Fibroblast of skin of left biceps (primary cell): ENCODE results near the gene SPIB.
"Not testable (repeated sequence)": the region's sequence is repeated elsewhere in the genome, so short reads cannot be mapped to it uniquely, and the experiment has no call there.

Experiments
- DNase-seq, 2 experiments: peaks; one replicate each; pipeline ENCODE4 v3.0.0-alpha.2; 2013; ENCODE audit warnings: low read depth in 2 of 2

Gene SPIB

DNA sequence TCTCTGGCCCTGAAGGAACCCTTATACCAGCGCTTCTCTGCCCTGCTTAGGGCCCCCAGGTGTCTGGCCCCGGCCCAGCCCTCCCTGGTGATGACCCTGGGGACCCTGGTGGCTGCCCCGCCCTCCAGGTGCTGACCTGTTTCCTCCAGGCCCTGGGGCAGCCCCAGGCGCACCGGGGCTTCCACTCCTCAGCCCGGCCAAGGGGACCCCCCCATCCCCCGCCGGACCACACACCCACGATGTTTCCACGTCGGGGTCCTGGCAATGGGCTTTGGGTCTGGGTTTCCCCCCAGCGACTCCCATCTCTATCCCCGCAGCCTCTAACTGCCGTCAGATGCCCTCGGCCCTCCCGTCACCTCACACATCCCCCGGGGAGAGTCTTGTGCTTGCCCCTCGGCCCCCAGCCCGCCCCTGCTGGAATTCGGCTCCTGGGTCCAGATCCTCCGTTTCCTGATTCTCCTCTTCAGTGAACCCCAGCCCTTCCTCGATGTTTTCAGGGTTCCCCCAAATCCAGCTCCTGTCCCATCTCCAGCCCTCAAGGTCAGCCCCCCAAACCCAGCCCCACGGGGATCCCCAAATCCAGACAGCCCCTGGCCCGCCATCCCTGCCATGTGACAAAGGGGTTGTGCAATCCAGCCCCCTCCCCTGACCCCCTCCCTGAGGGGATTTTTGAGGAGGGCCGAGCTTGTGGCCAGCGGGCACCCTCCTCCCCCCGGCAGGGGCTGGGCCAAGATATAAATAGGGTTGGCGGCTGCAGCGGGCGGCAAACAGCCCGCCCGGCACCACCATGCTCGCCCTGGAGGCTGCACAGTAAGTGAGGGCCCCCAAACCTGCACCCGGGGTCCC lies at the start of gene SPIB:
SPIB (plus strand) TSS at position 763 of the 846 bp plus-strand sequence; CDS start at position 788, 25 bp downstream.
- no peak for DNase-seq

DNA sequence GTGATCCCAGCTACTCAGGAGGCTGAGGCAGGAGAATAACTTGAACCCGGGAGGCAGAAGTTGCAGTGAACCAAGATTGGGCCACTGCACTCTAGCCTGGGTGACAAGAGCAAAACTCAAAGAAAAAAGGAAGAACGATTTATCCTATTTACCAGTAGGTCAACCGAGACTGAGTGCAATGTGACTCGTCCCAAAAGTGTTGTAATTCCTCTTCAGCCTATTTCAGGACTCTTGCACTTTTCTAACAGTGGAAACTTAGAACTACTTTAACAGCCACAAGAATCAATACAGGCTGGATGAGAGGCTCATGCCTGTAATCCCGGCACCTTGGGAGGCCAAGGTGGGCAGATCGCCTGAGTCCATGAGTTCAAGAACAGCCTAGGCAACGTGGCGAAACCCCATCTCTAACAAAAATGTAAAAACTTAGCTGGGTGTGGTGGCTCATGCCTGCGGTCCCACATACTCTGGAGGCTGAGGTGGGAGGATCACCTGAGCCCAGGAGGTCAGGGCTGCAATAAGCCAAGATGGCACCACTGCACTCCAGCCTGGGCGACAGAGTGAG lies 46.7 kb upstream of the SPIB start:
- DNase-seq = no peak

DNA sequence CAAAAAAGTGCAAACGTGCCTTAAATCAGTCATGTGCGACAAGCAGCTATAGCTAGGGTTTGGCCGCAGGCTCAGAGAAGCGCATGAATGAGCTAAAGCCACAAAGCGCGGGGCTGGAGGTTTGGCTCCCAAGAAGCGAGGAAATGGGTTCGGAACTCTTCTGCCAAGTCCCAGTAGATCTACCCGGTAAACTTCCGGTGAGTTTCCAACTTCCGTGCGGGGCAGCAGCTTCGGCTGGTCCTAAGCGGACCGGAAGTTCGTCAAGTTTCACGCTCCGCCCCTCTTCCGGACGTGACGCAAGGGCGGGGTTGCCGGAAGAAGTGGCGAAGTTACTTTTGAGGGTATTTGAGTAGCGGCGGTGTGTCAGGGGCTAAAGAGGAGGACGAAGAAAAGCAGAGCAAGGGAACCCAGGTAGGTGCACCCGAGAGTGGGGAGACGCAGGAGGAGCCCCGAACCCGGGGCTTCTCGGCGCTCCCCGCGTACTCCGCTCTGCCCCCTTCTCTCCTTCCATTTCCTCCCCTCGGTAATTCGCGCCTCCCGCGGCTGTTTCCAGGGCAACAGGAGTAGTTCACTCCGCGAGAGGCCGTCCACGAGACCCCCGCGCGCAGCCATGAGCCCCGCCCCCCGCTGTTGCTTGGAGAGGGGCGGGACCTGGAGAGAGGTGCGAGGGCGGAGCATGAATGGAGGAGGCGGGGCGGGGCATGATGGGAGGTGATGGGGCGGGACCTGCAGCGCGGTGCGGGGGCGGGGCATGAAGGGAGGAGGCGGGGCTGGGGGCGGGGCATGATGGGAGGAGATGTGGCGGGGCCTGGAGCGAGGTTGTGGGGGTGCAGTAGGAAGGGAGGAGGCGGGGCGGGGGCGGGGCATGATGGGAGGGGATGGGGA lies 42.3 kb upstream of the SPIB start, which contains the start of gene NR1H2:
NR1H2 (plus strand) TSS at position 292 of the 885 bp plus-strand sequence. CDS start 1,149 bp downstream, outside the sequence.
- DNase-seq = peak; percentile 92 to 93

DNA sequence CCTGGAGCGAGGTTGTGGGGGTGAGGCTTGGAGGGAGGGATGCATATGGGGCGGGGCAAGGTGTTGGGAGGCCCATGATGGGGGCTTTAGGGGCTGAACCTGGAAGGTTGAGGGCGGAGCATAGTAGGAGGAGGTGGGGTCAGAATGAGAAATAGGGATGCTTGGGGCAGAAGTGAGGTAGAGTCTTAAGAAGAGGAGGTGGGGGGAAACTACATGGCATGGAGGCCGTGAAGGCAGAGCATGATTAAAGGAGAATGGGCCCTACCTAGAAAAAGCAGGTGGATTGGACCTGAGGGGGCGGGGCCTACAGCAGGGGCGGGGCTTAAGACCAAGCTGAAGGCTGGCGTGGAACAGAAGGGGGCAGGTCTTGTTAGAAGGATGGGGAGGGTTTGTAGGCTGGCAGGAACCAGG lies 41.7 kb upstream of the SPIB start:
- no peak for DNase-seq

DNA sequence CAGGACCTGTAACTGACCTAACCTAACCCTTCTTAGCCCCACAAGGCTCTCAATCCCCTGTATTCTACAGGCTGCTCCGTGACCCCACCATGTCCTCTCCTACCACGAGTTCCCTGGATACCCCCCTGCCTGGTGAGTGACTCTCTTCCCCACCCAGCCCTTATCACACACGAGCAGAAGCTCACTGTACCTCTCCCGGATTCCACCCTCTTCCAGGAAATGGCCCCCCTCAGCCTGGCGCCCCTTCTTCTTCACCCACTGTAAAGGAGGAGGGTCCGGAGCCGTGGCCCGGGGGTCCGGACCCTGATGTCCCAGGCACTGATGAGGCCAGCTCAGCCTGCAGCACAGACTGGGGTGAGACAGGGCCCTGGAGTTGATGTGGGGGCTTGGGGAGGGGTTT lies 41.2 kb upstream of the SPIB start:
- no peak for DNase-seq

DNA sequence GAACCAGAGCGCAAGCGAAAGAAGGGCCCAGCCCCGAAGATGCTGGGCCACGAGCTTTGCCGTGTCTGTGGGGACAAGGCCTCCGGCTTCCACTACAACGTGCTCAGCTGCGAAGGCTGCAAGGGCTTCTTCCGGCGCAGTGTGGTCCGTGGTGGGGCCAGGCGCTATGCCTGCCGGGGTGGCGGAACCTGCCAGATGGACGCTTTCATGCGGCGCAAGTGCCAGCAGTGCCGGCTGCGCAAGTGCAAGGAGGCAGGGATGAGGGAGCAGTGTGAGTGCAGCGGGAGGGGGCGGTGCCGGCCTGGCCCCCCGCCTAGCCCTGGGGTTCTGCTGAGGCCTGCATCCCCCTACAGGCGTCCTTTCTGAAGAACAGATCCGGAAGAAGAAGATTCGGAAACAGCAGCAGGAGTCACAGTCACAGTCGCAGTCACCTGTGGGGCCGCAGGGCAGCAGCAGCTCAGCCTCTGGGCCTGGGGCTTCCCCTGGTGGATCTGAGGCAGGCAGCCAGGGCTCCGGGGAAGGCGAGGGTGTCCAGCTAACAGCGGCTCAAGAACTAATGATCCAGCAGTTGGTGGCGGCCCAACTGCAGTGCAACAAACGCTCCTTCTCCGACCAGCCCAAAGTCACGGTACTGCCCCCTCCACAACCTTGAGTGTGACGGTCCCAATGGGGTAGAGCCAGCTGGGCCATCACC lies 40.4 kb upstream of the SPIB start:
- DNase-seq = no peak

DNA sequence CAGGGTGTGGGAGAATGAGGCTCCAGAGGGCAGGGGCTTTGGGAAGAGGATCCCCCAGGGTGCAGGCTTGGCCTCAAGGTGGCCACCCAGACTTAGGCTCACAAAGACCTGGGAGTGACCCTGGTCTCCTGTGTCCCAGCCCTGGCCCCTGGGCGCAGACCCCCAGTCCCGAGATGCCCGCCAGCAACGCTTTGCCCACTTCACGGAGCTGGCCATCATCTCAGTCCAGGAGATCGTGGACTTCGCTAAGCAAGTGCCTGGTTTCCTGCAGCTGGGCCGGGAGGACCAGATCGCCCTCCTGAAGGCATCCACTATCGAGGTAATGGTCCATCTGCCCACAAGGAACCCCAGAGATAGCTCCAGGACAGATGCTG lies 39.9 kb upstream of the SPIB start:
- DNase-seq = no peak

DNA sequence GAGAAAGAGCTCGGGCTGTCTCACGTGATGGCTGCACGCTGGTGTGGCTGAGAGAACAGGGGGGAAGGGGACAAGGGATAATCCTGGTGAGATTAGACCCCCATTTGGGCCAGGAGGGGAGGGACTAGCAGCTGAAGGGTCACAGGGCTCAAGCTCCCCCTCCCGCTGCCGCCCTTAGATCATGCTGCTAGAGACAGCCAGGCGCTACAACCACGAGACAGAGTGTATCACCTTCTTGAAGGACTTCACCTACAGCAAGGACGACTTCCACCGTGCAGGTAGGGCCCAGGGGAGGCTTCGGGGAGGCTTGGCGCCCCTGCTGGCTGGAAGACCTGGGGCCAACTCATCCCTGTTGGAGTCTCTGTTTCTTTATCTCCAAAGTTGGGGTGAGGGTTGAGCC lies 39.1 kb upstream of the SPIB start:
- DNase-seq = no peak

DNA sequence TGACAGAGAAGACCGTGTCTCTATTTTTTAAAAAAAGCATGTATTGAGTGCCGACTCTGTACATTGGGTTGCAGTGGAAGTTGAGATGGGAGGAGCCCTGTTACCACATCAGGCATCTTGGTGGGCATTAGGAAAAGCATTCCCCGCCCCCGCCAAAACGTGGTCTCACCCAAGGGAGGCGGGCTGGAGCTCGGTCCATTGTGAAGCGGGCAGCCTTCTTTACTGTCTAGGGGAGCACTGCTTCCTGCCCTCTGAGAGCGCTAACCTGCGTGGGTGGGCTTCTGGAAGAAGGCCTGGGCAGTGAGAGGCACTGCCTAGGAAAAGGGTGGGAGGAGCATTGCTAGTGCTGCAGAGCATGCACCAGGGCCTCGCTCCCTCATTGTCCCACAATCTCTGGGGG lies 38.6 kb upstream of the SPIB start:
- DNase-seq = no peak

DNA sequence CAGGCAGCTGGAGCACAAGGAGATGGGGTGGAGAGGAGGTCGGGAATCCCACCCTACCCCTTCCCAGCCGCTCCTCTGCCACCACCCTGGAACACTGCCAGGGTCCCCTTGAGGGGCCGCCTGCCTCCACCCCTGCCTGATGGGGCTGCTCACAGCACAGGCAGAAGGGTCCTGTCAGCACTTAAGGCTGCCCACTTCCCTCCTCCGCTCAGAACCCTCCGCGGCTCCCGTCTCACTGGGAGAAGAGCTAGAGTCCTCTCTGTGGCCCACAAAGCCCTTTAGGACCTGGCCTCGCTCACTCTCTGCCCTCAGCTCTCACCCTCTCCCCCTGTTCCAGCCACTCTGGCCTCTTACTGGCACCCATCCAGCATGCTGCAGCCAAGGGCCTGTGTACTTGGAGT lies 38.0 kb upstream of the SPIB start:
- no peak for DNase-seq

DNA sequence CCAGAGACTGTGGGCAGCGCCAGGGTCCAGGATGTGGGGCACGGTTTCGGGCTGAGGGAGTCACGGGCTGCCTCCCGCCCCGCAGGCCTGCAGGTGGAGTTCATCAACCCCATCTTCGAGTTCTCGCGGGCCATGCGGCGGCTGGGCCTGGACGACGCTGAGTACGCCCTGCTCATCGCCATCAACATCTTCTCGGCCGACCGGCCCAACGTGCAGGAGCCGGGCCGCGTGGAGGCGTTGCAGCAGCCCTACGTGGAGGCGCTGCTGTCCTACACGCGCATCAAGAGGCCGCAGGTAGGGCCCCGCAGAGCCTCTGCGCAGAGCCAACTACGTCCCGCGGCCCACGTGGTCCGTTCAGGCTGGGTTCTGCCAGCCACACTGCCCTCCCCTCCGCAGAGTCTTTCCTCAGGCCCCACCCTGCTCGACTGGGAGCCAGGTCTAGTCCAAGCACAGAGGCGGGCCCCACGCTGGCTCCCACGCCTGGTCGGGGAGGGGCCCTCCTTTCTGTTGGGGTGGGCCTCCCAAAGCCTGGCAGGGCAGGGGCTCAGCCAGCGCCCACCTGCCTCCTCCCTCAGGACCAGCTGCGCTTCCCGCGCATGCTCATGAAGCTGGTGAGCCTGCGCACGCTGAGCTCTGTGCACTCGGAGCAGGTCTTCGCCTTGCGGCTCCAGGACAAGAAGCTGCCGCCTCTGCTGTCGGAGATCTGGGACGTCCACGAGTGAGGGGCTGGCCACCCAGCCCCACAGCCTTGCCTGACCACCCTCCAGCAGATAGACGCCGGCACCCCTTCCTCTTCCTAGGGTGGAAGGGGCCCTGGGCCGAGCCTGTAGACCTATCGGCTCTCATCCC lies 36.6 kb upstream of the SPIB start:
- no peak for DNase-seq

DNA sequence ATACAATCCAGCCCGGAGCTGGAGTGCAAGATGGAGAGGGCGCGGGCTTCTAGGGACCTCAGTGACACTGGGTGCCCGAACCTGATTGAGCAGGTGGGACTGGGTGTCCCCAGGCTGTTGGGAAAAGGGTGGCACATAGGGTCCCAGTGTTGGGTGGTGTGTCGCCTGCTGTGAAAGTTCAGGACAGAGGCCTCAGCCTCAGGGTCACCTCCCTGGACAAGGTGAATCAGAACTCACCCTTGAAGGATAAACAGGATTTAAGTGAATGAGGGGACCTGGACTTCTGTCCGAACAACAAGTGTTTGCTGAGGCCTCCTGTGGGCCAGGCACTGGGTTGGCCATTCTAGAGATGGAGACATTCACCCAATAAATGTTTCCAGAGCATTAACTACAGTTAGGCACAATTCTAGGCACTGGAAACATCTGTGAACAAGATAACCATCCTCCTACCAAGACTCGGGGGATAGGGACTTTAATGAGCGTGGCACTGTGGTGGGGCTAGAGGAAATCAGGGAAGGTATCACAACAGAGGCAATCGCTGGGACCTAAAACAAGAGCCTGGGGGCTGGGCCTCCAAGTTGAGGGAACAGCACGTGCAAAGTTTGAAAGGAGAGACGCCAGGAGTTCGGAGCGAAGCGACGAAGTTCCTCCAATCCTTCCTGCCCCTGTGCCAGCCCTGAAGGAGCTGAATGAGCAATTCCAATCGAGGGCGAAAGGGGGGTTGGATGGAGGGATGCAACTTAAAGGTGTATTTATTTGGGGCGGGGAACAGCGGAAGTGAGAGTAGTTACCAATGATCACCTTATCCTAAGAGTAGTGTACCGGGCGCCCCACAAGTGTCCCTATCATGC lies 35.5 kb upstream of the SPIB start:
- DNase-seq = no peak

DNA sequence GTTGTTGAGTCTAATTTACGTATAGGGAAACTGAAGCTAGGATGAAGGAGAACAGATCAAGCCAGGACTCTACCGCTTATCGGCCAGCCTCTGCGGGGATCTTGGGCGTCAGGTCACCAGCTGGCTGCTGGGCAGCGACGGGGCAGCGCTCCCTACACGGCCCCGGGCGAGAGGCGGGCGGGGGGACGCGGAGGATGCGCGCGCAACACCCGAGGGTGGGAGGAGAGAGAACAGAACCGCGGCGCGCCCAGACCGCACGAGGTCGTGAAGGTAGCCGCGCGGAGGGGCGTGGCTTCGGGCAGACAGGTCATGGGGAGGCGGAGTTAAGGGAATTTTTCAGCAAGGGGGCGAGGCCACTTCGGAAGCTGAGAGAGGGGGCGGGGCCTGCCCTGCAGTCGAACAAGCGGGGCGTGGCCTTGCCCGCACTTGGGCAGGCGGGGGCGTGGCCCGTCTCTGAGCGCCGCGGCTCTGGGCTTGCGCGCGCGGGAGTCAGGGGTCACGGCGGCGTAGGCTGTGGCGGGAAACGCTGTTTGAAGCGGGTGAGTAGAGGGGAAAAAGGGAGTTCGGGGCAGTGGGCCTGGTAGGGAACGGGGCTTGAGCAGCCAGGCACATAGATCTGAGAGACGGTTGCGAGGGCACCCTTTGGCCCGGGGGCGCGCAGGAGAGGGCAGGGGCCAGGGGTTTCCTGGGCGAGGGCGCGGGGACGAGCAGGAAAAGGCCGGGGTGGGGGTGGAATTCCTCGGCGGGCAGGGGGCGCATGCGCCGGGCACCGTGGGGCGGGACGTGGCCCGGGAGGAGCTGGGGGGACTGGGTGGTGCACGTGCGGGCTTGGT lies 34.7 kb upstream of the SPIB start, which contains the start of gene POLD1:
POLD1 (plus strand) TSS at position 496 of the 833 bp plus-strand sequence. CDS start 14,505 bp downstream, outside the sequence.
- DNase-seq = peak; percentile 88 to 89

DNA sequence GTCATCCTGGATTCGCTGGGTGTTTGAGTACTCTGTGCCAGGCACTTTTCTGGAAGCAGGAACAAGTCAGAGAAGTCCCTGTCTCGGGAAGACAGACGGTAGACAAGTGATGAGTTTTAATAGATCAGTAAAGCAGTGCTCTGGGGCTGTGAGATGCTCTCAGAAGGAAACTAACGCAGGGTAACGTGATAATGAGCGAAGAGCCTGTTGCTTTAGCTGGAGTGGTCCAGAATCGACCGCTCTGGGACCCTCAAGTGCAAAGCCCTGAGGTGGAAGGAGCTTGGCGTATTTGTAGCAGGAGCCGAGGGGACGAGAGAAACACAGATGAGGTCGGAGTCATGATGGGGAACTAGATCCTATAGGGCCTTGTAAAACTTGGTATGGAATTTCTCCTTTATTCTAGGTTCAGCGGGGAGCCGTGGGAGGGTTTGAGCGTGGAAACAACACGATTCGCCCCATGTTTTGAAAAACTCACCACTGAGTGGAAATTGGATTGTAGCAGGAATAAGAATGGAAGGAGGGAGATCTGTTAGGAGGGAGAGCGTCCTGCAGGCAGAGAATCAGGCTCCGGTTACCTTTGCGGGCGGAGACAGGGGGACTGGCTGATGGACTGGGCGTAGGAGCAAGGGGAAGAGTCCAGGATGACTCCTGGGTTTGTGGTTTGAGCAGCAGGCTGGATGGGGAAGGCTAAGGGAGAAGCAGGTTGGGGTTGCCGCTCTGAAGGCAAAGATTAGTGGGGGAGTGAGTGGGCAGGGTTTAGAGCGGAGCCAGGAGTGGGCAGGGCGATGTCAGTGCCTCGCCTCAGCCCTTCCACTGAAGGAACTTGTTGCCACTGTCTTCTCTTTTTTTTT lies 33.8 kb upstream of the SPIB start:
- DNase-seq = no peak

DNA sequence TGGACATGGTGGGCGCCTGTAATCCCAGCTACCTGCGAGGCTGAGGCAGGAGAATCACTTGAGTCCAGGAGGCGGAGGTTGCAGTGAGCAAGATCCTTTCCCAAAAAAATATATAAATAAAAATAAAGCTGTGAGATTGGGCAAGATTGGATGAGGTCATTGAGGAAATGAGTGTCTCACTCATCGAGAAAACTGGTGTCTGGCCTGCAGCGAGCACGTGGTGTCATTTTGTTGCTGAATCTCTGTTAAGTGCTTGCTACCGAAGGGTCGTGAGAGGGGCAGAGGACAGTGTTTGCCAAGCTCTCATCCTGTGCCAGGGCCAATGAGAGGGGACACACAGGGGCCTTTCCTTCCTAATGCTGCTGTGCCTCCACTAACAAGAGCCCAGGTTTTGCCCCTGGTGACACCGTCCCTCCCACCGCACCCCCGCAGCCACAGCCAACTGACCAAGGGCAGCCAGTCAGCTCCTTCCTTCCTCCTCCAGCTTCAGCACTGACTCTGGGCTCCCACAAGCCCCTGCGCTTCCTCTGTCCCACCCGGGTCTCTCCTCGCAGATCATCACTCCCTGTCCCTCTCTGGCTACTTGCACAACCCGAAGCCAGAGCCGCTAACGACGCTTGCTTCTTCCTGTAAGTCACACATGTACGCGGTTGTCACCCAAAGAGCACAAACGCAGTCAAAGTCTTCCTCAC lies 31.4 kb upstream of the SPIB start:
- no peak for DNase-seq

DNA sequence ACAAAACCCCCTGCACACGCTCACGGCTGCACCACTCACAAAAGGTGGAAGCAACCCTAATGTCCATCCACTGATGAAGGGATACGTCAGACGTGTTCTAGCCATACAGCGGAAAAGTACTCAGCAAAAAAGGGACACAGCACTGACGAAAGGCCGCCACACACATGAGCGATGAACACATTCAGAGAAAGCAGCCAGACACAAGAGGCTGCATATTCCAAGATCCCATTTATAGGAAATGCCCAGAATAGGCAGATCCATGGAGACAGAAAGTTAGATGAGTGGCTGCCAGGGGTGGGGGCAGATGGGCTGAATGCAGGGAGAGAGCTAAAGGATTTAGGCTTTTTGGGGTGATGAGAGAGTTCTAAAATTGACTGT lies 30.9 kb upstream of the SPIB start:
- DNase-seq = no peak

DNA sequence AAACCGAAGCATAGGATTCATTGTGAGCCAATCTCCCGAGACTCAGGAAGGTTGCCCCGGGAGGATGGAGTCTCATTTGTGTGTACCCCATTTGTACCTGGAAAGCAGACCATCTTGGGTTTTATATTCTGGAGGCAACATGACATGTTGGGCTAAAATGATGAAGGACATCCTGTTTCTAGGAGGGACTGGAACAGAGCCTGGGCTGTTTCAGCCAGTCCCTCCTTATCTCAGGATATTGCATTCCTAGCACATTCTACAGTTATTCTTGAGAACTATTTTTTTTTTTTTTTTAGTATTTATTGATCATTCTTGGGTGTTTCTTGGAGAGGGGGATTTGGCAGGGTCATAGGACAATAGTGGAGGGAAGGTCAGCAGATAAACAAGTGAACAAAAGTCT lies 28.4 kb upstream of the SPIB start:
- DNase-seq = not testable (repeated sequence)
